Mesenteric fat pad (tissue), 1 donor: ENCODE data around the gene RASSF1. TPM values are rescaled to one million over a fixed set of nuclear protein-coding genes. Genes with fewer than 3 reads are reported as not detected.
A peak's percentile ranks its signal among the peaks of the same experiment; 100 is the strongest.

ENCODE experiments used
- DNase-seq: peaks from one replicate; pipeline ENCODE4 v3.0.0-alpha.2; 2020; ENCODE audit warnings: low spot score
- long read RNA-seq: library from polyadenylated mRNA; unstranded; transcript quantifications from one replicate; pipeline ENCODE4 v2.0.0, GENCODE V29; 2020
- total RNA-seq: library from RNA; stranded (reverse); fragmentation: NEBNext Ultra II Directional; extraction: Animal tissue kit (Norgen Biotek cat#: 25700); gene quantifications from one replicate; pipeline ENCODE4 v1.2.1, GENCODE V29; 2021
- donor health status: DM: yes; HTN: yes; CAD: no.

RASSF1 gene
- total RNA-seq: 45.3 TPM
- long read RNA-seq, transcript RASSF1-201 (5 exons, 1,757 nt): major isoform, 216 of 314 reads
- long read RNA-seq, transcript RASSF1-203 (6 exons, 1,923 nt): minor isoform, 21 of 314 reads
- long read RNA-seq, transcript RASSF1-210 (5 exons, 1,842 nt): minor isoform, 7 of 314 reads
- long read RNA-seq, partial matches to known transcripts: 21 of 314 reads
- long read RNA-seq, other reads (novel, unspliced or antisense): 43 of 314 reads

- peak; percentile 94 for DNase-seq
Observed at GRCh38 chr3:50340448-50341329, at the start of gene RASSF1. Gene RASSF1 (minus strand): TSS chr3:50340836. CDS start chr3:50340805, 31 bp downstream.

GRCh38 chr3:50389414-50389767, 48.8 kb upstream of the RASSF1 start:
- no peak for DNase-seq

GRCh38 chr3:50388720-50389413, 48.2 kb upstream of the RASSF1 start:
- DNase-seq: no peak

GRCh38 chr3:50388016-50388719, 47.5 kb upstream of the RASSF1 start:
- no peak for DNase-seq

- DNase-seq: no peak
Observed at GRCh38 chr3:50385754-50386153, 45.1 kb upstream of the RASSF1 start.

- no peak for DNase-seq
Observed at GRCh38 chr3:50383750-50384149, 43.1 kb upstream of the RASSF1 start.

GRCh38 chr3:50382722-50383121, 42.1 kb upstream of the RASSF1 start:
- DNase-seq: no peak

- no peak for DNase-seq
Observed at GRCh38 chr3:50381383-50381782, 40.7 kb upstream of the RASSF1 start.

GRCh38 chr3:50380405-50381085, 39.9 kb upstream of the RASSF1 start:
- DNase-seq: no peak

GRCh38 chr3:50378757-50379156, 38.1 kb upstream of the RASSF1 start:
- no peak for DNase-seq

GRCh38 chr3:50378024-50378423, 37.4 kb upstream of the RASSF1 start:
- DNase-seq: no peak

- DNase-seq: no peak
Observed at GRCh38 chr3:50375258-50375931, 34.8 kb upstream of the RASSF1 start.

- no peak for DNase-seq
Observed at GRCh38 chr3:50374363-50375257, 34.0 kb upstream of the RASSF1 start.

- no peak for DNase-seq
Observed at GRCh38 chr3:50373146-50374051, 32.8 kb upstream of the RASSF1 start.

GRCh38 chr3:50372349-50372748, 31.7 kb upstream of the RASSF1 start:
- no peak for DNase-seq

GRCh38 chr3:50371133-50371685, 30.6 kb upstream of the RASSF1 start:
- no peak for DNase-seq

- no peak for DNase-seq
Observed at GRCh38 chr3:50370594-50370993, 30.0 kb upstream of the RASSF1 start.
